ENCODE data around the gene EMP2. TPM values are rescaled to one million over a fixed set of nuclear protein-coding genes. Genes with fewer than 3 reads are reported as not detected.

EMP2 gene
- total RNA-seq, 1 experiment from 2014 or later = 14.4 TPM

DNA sequence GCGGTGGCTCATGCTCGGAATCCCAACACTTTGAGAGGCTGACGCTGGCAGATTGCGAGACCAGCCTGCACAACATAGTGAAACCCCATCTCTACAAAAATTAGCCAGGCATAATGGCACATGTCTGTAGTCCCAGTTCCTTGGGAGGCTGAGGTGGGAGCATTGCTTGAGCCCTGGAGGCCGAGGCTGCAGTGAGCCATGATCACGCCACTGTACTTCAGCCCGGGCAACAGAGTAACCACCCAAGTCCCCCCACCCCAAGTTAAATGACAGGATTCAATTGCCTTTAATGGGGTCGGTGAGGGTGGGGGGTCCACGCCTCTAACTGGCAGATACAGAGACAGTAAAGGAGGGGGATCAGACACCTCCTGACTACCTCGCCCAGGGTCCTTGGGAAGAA is 44.9 kb downstream of the EMP2 start:
- Histone ChIP-seq H2BK20ac (ENCODE audit: low read depth, low read length, poor library complexity, severe bottlenecking) (no peak overlapping the region), H4K8ac (replicated peaks; ENCODE audit: insufficient read length, low read depth, low read length) (no peak overlapping the region), H4K91ac (ENCODE audit: insufficient read length, low read depth, low read length) (no peak overlapping the region), H3K18ac (ENCODE audit: insufficient read length, low read depth, low read length) (no peak overlapping the region), H3K14ac (ENCODE audit: insufficient read depth, low read length) (no peak overlapping the region), H2AFZ (ENCODE audit: low read length) (no peak overlapping the region), H3K4me2 (ENCODE audit: insufficient read depth, insufficient read length, low read length) (no peak overlapping the region), H3K79me2 (ENCODE audit: insufficient read depth, low read length) (no peaks in the 10 kb centered on the region), H3K23ac (ENCODE audit: insufficient read length, low read depth, low read length) (no peak overlapping the region), H3K27me3 (ENCODE audit: insufficient read depth, low read length) (no peaks in the 10 kb centered on the region), H3K79me1 (ENCODE audit: insufficient read depth, low read depth, low read length, poor library complexity, severe bottlenecking) (no peaks in the 10 kb centered on the region), H2BK5ac (ENCODE audit: insufficient read length, low read length) (no peak overlapping the region), H2AK5ac (ENCODE audit: insufficient read length, low read length) (no peak overlapping the region), H3K9ac (ENCODE audit: extremely low read depth, insufficient read length, low read length) (no peak overlapping the region), H3K9me3 (ENCODE audit: control insufficient read depth, low read depth, low read length) (no peaks in the 10 kb centered on the region), H2BK12ac (ENCODE audit: insufficient read length, low read depth, low read length) (no peak overlapping the region), H3K56ac (ENCODE audit: insufficient read length, low read depth, low read length) (no peak overlapping the region), H3K4ac (ENCODE audit: low read depth, low read length) (no peak overlapping the region), H3T11ph (ENCODE audit: low read length) (no peak overlapping the region), H3K4me1 (ENCODE audit: insufficient read depth, low read length) (no peaks in the 10 kb centered on the region), H3K27ac (ENCODE audit: insufficient read length, low read depth, low read length) (no peak overlapping the region), H2BK120ac (ENCODE audit: low read depth, low read length, poor library complexity, severe bottlenecking) (no peak overlapping the region), H3K23me2 (ENCODE audit: insufficient read length, low read depth, low read length, poor library complexity, severe bottlenecking) (no peaks in the 10 kb centered on the region), H4K5ac (ENCODE audit: insufficient read length, low read depth, low read length) (no peak overlapping the region), H2BK15ac (ENCODE audit: low read depth, low read length) (no peak overlapping the region), H4K20me1 (ENCODE audit: control insufficient read depth, insufficient read depth, insufficient read length) (no peaks in the 10 kb centered on the region)
- no peaks in the 10 kb centered on the region for H3K27me3 Mint-ChIP-seq (ENCODE audit: low read depth)
- H3K4me3 Mint-ChIP-seq = no peak overlapping the region
- no peaks in the 10 kb centered on the region for H3K9me3 Mint-ChIP-seq
- no CpG with 5 or more reads among the region's 10 CpGs for WGBS (ENCODE audit: extremely low coverage, insufficient read length, low lambda C conversion rate)
- no peak overlapping the region for H3K27ac Mint-ChIP-seq
- peaks cover 3 to 12% (median 9%) of the 10 kb centered on the region in 3 experiments; a peak in 6 of 7 replicates for H3K36me3 Mint-ChIP-seq (ENCODE audit: insufficient read depth in 1 of 3, low read depth in 3 of 3)
- H3K4me1 Mint-ChIP-seq = no peaks in the 10 kb centered on the region
- TF ChIP-seq, protein P1, sequence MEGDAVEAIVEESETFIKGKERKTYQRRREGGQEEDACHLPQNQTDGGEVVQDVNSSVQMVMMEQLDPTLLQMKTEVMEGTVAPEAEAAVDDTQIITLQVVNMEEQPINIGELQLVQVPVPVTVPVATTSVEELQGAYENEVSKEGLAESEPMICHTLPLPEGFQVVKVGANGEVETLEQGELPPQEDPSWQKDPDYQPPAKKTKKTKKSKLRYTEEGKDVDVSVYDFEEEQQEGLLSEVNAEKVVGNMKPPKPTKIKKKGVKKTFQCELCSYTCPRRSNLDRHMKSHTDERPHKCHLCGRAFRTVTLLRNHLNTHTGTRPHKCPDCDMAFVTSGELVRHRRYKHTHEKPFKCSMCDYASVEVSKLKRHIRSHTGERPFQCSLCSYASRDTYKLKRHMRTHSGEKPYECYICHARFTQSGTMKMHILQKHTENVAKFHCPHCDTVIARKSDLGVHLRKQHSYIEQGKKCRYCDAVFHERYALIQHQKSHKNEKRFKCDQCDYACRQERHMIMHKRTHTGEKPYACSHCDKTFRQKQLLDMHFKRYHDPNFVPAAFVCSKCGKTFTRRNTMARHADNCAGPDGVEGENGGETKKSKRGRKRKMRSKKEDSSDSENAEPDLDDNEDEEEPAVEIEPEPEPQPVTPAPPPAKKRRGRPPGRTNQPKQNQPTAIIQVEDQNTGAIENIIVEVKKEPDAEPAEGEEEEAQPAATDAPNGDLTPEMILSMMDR (conservative IDR thresholded peaks at IDR 0.05) = no peak
- no peak for DNase-seq

Measured in H9 (cell line).